ENCODE results near the gene TFPT. TPM values are rescaled to one million over a fixed set of nuclear protein-coding genes. Genes with fewer than 3 reads are reported as not detected.

TFPT gene
- total and polyA plus RNA-seq, 2 of the 13 experiments (the other 11 are each of a cell fraction or from before 2014, with no cell fraction given), result 8.4 to 10.7 TPM

DNA sequence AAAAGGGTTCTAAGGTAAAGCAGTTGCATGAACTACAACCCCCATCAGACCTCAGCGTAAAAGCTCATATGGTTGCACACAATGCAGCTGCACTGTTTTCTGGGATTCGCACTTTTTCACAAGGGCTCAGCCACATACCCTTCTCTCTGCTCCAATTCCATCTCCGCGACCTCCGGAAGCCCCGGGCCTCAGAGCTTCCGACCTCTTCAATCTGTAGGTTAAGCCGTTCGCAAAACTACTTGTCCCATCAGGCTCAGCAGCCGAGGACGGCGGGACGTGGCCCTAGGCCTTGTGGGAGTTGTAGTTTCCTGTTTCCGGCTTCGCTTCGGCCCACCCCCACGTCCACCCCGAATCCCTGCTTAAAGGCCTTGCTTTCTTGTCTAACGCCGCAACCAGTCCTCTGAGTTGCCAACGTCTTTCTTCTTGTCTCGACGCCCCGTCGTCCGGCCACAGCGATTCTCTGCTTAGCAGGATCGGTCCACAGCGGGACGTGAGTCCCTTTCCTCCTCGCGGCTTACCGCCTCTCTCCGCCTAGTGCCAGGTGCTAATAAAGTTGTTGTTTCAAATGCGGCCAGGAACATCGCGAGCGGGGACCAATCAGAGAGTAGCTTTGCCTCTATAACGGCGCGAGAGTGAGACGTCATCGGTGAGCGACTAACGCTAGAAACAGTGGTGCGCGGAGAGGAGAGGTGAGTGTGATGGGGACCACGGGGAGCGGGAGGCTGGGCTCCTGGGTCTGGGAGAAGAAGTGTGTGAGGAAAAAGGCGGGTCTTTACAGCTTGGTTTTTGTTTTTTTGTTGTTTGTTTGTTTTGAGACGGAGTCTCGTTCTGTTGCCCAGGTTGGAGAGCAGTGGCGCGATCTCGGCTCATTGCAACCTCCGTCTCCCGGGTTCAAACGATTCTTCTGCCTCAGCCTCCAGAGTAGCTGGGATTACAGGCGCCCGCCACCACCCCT is at the start of gene TFPT, which contains the start of gene PRPF31 (continued):
- TF ChIP-seq, protein P1, sequence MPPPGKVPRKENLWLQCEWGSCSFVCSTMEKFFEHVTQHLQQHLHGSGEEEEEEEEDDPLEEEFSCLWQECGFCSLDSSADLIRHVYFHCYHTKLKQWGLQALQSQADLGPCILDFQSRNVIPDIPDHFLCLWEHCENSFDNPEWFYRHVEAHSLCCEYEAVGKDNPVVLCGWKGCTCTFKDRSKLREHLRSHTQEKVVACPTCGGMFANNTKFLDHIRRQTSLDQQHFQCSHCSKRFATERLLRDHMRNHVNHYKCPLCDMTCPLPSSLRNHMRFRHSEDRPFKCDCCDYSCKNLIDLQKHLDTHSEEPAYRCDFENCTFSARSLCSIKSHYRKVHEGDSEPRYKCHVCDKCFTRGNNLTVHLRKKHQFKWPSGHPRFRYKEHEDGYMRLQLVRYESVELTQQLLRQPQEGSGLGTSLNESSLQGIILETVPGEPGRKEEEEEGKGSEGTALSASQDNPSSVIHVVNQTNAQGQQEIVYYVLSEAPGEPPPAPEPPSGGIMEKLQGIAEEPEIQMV (CRISPR knock-in tag; IDR thresholded peaks at IDR 0.05; ENCODE audit: low read depth), result peak; percentile 61; the same call in 1 of the 2 replicates
- TF ChIP-seq ZBTB7B (CRISPR knock-in tag; IDR thresholded peaks at IDR 0.05) (peak; percentile 65; the same call in 1 of the 2 replicates), ZSCAN9 (CRISPR knock-in tag; IDR thresholded peaks at IDR 0.05; ENCODE audit: borderline replicate concordance) (peak; percentile 40; the same call in 1 of the 2 replicates), ZNF234 (CRISPR knock-in tag; conservative IDR thresholded peaks at IDR 0.05) (no peak), CHD2 (IDR thresholded peaks at IDR 0.05; ENCODE audit: low read depth, low read length) (peak; percentile 81), FOXJ3 (CRISPR knock-in tag; IDR thresholded peaks at IDR 0.05; ENCODE audit: borderline replicate concordance) (no peak), MTA1 (CRISPR knock-in tag; IDR thresholded peaks at IDR 0.05; ENCODE audit: borderline replicate concordance) (peak; percentile 55; the same call in 1 of the 2 replicates), ZNF263 (CRISPR knock-in tag; IDR thresholded peaks at IDR 0.05) (no peak), ATAD3A (CRISPR knock-in tag; IDR thresholded peaks at IDR 0.05) (no peak), KMT2B (CRISPR knock-in tag; IDR thresholded peaks at IDR 0.05) (peak; percentile 91), ZNF468 (CRISPR knock-in tag; IDR thresholded peaks at IDR 0.05) (no peak), ISX (CRISPR knock-in tag; conservative IDR thresholded peaks at IDR 0.05) (no peak), KDM4B (CRISPR knock-in tag; IDR thresholded peaks at IDR 0.05) (peak; percentile 67; the same call in 1 of the 2 replicates), CBFB (CRISPR knock-in tag; IDR thresholded peaks at IDR 0.05) (peak; percentile 89), ZNF652 (CRISPR knock-in tag; IDR thresholded peaks at IDR 0.05; ENCODE audit: borderline replicate concordance, low read depth) (no peak; the same call in 1 of the 2 replicates), PAWR (CRISPR knock-in tag; IDR thresholded peaks at IDR 0.05; ENCODE audit: borderline replicate concordance) (no peak; the same call in 1 of the 2 replicates), POLR2AphosphoS2 (IDR thresholded peaks at IDR 0.05; ENCODE audit: low read depth, low read length) (peak; percentile 82; the same call in 1 of the 2 replicates), ZIK1 (CRISPR knock-in tag; IDR thresholded peaks at IDR 0.05; ENCODE audit: borderline replicate concordance, low read depth) (no peak), XRCC5 (optimal IDR thresholded peaks at IDR 0.05; ENCODE audit: low read length) (peak; percentile 53)
- TF ChIP-seq, protein P2, sequence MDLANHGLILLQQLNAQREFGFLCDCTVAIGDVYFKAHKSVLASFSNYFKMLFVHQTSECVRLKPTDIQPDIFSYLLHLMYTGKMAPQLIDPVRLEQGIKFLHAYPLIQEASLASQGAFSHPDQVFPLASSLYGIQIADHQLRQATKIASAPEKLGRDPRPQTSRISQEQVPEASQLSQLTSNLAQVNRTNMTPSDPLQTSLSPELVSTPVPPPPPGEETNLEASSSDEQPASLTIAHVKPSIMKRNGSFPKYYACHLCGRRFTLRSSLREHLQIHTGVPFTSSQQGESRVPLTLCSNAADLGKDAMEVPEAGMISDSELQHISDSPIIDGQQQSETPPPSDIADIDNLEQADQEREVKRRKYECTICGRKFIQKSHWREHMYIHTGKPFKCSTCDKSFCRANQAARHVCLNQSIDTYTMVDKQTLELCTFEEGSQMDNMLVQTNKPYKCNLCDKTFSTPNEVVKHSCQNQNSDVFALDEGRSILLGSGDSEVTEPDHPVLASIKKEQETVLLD (CRISPR knock-in tag; IDR thresholded peaks at IDR 0.05; ENCODE audit: low read depth), result peak; percentile 65; the same call in 1 of the 2 replicates
- TF ChIP-seq, protein P3, sequence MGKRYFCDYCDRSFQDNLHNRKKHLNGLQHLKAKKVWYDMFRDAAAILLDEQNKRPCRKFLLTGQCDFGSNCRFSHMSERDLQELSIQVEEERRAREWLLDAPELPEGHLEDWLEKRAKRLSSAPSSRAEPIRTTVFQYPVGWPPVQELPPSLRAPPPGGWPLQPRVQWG (CRISPR knock-in tag; IDR thresholded peaks at IDR 0.05; ENCODE audit: borderline replicate concordance, low read depth), result no peak
- TF ChIP-seq, protein P4, sequence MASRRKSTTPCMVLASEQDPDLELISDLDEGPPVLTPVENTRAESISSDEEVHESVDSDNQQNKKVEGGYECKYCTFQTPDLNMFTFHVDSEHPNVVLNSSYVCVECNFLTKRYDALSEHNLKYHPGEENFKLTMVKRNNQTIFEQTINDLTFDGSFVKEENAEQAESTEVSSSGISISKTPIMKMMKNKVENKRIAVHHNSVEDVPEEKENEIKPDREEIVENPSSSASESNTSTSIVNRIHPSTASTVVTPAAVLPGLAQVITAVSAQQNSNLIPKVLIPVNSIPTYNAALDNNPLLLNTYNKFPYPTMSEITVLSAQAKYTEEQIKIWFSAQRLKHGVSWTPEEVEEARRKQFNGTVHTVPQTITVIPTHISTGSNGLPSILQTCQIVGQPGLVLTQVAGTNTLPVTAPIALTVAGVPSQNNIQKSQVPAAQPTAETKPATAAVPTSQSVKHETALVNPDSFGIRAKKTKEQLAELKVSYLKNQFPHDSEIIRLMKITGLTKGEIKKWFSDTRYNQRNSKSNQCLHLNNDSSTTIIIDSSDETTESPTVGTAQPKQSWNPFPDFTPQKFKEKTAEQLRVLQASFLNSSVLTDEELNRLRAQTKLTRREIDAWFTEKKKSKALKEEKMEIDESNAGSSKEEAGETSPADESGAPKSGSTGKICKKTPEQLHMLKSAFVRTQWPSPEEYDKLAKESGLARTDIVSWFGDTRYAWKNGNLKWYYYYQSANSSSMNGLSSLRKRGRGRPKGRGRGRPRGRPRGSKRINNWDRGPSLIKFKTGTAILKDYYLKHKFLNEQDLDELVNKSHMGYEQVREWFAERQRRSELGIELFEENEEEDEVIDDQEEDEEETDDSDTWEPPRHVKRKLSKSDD (CRISPR knock-in tag; IDR thresholded peaks at IDR 0.05; ENCODE audit: low read depth), result peak; percentile 60; the same call in 1 of the 2 replicates
- TF ChIP-seq, protein P5, sequence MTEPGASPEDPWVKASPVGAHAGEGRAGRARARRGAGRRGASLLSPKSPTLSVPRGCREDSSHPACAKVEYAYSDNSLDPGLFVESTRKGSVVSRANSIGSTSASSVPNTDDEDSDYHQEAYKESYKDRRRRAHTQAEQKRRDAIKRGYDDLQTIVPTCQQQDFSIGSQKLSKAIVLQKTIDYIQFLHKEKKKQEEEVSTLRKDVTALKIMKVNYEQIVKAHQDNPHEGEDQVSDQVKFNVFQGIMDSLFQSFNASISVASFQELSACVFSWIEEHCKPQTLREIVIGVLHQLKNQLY (CRISPR knock-in tag; IDR thresholded peaks at IDR 0.05), result 0 out of 2 replicates have a peak, but pooled peaks have one; percentile 8
